Effector memory CD8-positive, alpha-beta T cell (primary cell): ENCODE measurements around the gene PMCH.
"Not testable (repeated sequence)": the region's sequence is repeated elsewhere in the genome, so short reads cannot be mapped to it uniquely, and the experiment has no call there.

Experiments used
- ATAC-seq: fragments of 150-1000 bp; cut with Tn5 transposase; replicated peaks from 2 replicates; pipeline ENCODE4 v1.10.0; 2021; ENCODE audit warnings: mild to moderate bottlenecking, moderate library complexity
- DNase-seq, 3 experiments: peaks; one replicate each; pipeline ENCODE4 v3.0.0; 2021
- H3K27ac Mint-ChIP-seq, 2 donors: one replicate each; pipeline ENCODE4 v1.8.0; 2022; ENCODE audit warnings: mild to moderate bottlenecking in 2 of 2, mixed read lengths in 2 of 2, moderate library complexity in 2 of 2
- H3K27me3 Mint-ChIP-seq, 2 donors: one replicate each; pipeline ENCODE4 v1.8.0; 2022; ENCODE audit warnings: mixed read lengths in 2 of 2
- H3K36me3 Mint-ChIP-seq: one replicate; pipeline ENCODE4 v1.8.0; 2022; ENCODE audit warnings: mild to moderate bottlenecking, moderate library complexity, mixed read lengths; ENCODE audit not compliant: insufficient read depth
- H3K4me1 Mint-ChIP-seq, 2 donors: one replicate each; pipeline ENCODE4 v1.8.0; 2022; ENCODE audit warnings: low read depth in 2 of 2, mixed read lengths in 2 of 2
- H3K4me3 Mint-ChIP-seq, 2 donors: one replicate each; pipeline ENCODE4 v1.8.0; 2022; ENCODE audit warnings: mild to moderate bottlenecking in 2 of 2, mixed read lengths in 2 of 2, moderate library complexity in 2 of 2
- H3K9me3 Mint-ChIP-seq, 2 donors: one replicate each; pipeline ENCODE4 v1.8.0; 2022; ENCODE audit warnings: mixed read lengths in 2 of 2
- total RNA-seq, 9 experiments: gene quantifications; one replicate each; lab custom pipeline; 2026; lab: John Stamatoyannopoulos, UW

The PMCH gene
- 0 to 3.8 (median 0.85) reads per million in 9 experiments for total RNA-seq

GRCh38 chr12:102197789-102198188 is at the start of gene PMCH:
Gene PMCH (minus strand): TSS chr12:102197833. CDS start chr12:102197770, 63 bp downstream.
- Mint-ChIP-seq H3K36me3 (no peaks in the 10 kb centered on the region), H3K4me1 (no peaks in the 10 kb centered on the region), H3K4me3 (no peak within 1 kb of the TSS), H3K27ac (no peak within 1 kb of the TSS), H3K27me3 (no peaks in the 10 kb centered on the region), H3K9me3 (no peaks in the 10 kb centered on the region)
- DNase-seq (no peak), ATAC-seq (no peak)

- not testable (repeated sequence) for H3K36me3 Mint-ChIP-seq, DNase-seq, H3K4me3 Mint-ChIP-seq, H3K27ac Mint-ChIP-seq, ATAC-seq, H3K9me3 Mint-ChIP-seq, H3K4me1 Mint-ChIP-seq
- peaks cover 11 to 13% of the 10 kb centered on the region in 2 donors for H3K27me3 Mint-ChIP-seq
Observed at GRCh38 chr12:102240859-102241258, 43.2 kb upstream of the PMCH start.

- DNase-seq (no peak), ATAC-seq (no peak)
- peaks cover 21 to 27% of the 10 kb centered on the region in 2 donors for H3K27me3 Mint-ChIP-seq
- no peak overlapping the region for H3K27ac Mint-ChIP-seq
- no peaks in the 10 kb centered on the region for H3K36me3 Mint-ChIP-seq
- peaks cover 0 to 2% of the 10 kb centered on the region in 2 donors for H3K9me3 Mint-ChIP-seq
- no peak overlapping the region for H3K4me3 Mint-ChIP-seq
- no peaks in the 10 kb centered on the region for H3K4me1 Mint-ChIP-seq
Observed at GRCh38 chr12:102234599-102234998, 37.0 kb upstream of the PMCH start.

GRCh38 chr12:102232446-102232845 is 34.8 kb upstream of the PMCH start:
- H3K36me3 Mint-ChIP-seq = no peaks in the 10 kb centered on the region
- H3K27ac Mint-ChIP-seq = no peak overlapping the region
- DNase-seq (no peak), ATAC-seq (no peak)
- H3K9me3 Mint-ChIP-seq = no peaks in the 10 kb centered on the region
- H3K27me3 Mint-ChIP-seq = peaks cover 12 to 30% of the 10 kb centered on the region in 2 donors
- H3K4me1 Mint-ChIP-seq = no peaks in the 10 kb centered on the region
- no peak overlapping the region for H3K4me3 Mint-ChIP-seq

GRCh38 chr12:102232036-102232435 is 34.4 kb upstream of the PMCH start:
- ATAC-seq (no peak), DNase-seq (no peak)
- Mint-ChIP-seq H3K9me3 (no peaks in the 10 kb centered on the region), H3K4me1 (no peaks in the 10 kb centered on the region), H3K4me3 (no peak overlapping the region), H3K27ac (no peak overlapping the region), H3K27me3 (peaks cover 8 to 28% of the 10 kb centered on the region in 2 donors), H3K36me3 (no peaks in the 10 kb centered on the region)

- no peak overlapping the region for H3K4me3 Mint-ChIP-seq
- DNase-seq = no peak
- H3K36me3 Mint-ChIP-seq = no peaks in the 10 kb centered on the region
- no peaks in the 10 kb centered on the region for H3K4me1 Mint-ChIP-seq
- no peak overlapping the region for H3K27ac Mint-ChIP-seq
- peaks cover 8 to 22% of the 10 kb centered on the region in 2 donors for H3K27me3 Mint-ChIP-seq
- no peak for ATAC-seq
- H3K9me3 Mint-ChIP-seq = peaks cover 0 to 2% of the 10 kb centered on the region in 2 donors
Observed at GRCh38 chr12:102227954-102228353, 30.3 kb upstream of the PMCH start.

- H3K27me3 Mint-ChIP-seq = no peaks in the 10 kb centered on the region
- ATAC-seq (no peak), DNase-seq (no peak)
- H3K36me3 Mint-ChIP-seq = no peaks in the 10 kb centered on the region
- no peak overlapping the region for H3K27ac Mint-ChIP-seq
- H3K4me3 Mint-ChIP-seq = no peak overlapping the region
- H3K9me3 Mint-ChIP-seq = peaks cover 0 to 2% of the 10 kb centered on the region in 2 donors
- H3K4me1 Mint-ChIP-seq = no peaks in the 10 kb centered on the region
Observed at GRCh38 chr12:102220736-102221135, 23.1 kb upstream of the PMCH start.

- Mint-ChIP-seq H3K27ac (no peak overlapping the region), H3K9me3 (no peaks in the 10 kb centered on the region), H3K4me1 (no peaks in the 10 kb centered on the region), H3K4me3 (no peak overlapping the region), H3K27me3 (no peaks in the 10 kb centered on the region), H3K36me3 (no peaks in the 10 kb centered on the region)
- ATAC-seq (no peak), DNase-seq (no peak)
Observed at GRCh38 chr12:102215992-102216691, 18.5 kb upstream of the PMCH start.

- no peaks in the 10 kb centered on the region for H3K27me3 Mint-ChIP-seq
- no peak overlapping the region for H3K27ac Mint-ChIP-seq
- no peak for ATAC-seq
- H3K9me3 Mint-ChIP-seq = peaks cover 3 to 8% of the 10 kb centered on the region in 2 donors
- H3K4me3 Mint-ChIP-seq = no peak overlapping the region
- no peaks in the 10 kb centered on the region for H3K4me1 Mint-ChIP-seq
- DNase-seq = no peak
- no peaks in the 10 kb centered on the region for H3K36me3 Mint-ChIP-seq
Observed at GRCh38 chr12:102204025-102204424, 6.4 kb upstream of the PMCH start.

GRCh38 chr12:102202556-102202955 is 4.9 kb upstream of the PMCH start:
- Mint-ChIP-seq H3K4me1 (no peaks in the 10 kb centered on the region), H3K4me3 (no peak overlapping the region), H3K27ac (no peak overlapping the region), H3K27me3 (no peaks in the 10 kb centered on the region), H3K9me3 (peaks cover 0 to 6% of the 10 kb centered on the region in 2 donors), H3K36me3 (no peaks in the 10 kb centered on the region)
- DNase-seq = no peak
- no peak for ATAC-seq

- Mint-ChIP-seq H3K4me1 (no peaks in the 10 kb centered on the region), H3K27ac (no peak overlapping the region), H3K27me3 (no peaks in the 10 kb centered on the region), H3K36me3 (no peaks in the 10 kb centered on the region), H3K9me3 (no peaks in the 10 kb centered on the region), H3K4me3 (no peak overlapping the region)
- ATAC-seq = no peak
- DNase-seq = no peak
Observed at GRCh38 chr12:102201436-102202061, 3.9 kb upstream of the PMCH start.

- H3K27me3 Mint-ChIP-seq = no peaks in the 10 kb centered on the region
- no peaks in the 10 kb centered on the region for H3K9me3 Mint-ChIP-seq
- H3K36me3 Mint-ChIP-seq = no peaks in the 10 kb centered on the region
- H3K4me1 Mint-ChIP-seq = no peaks in the 10 kb centered on the region
- H3K27ac Mint-ChIP-seq = no peak overlapping the region
- no peak overlapping the region for H3K4me3 Mint-ChIP-seq
- no peak for DNase-seq
- ATAC-seq = no peak
Observed at GRCh38 chr12:102195826-102196225, 1.8 kb downstream of the PMCH start.

GRCh38 chr12:102182635-102183034 is 15.0 kb downstream of the PMCH start:
- Mint-ChIP-seq H3K4me3 (no peak overlapping the region), H3K27ac (no peak overlapping the region), H3K4me1 (no peaks in the 10 kb centered on the region), H3K36me3 (no peaks in the 10 kb centered on the region), H3K27me3 (no peaks in the 10 kb centered on the region), H3K9me3 (no peaks in the 10 kb centered on the region)
- ATAC-seq (no peak), DNase-seq (no peak)

GRCh38 chr12:102174761-102175160 is 22.9 kb downstream of the PMCH start:
- H3K27me3 Mint-ChIP-seq = no peaks in the 10 kb centered on the region

More at GRCh38 chr12:102174761-102175160, 22.9 kb downstream of the PMCH start:
- ATAC-seq (no peak), DNase-seq (no peak)
- Mint-ChIP-seq H3K36me3 (no peaks in the 10 kb centered on the region), H3K4me1 (no peaks in the 10 kb centered on the region), H3K27ac (no peak overlapping the region), H3K9me3 (no peaks in the 10 kb centered on the region), H3K4me3 (no peak overlapping the region)
